GM12872 (cell line): ENCODE measurements around the gene MSH4.

Source experiments
- TF ChIP-seq, protein P1 (sequence below): IDR thresholded peaks from 3 replicates; pipeline ENCODE4 v1.5.1; 2011; ENCODE audit warnings: low read depth, mild to moderate bottlenecking, low read length, moderate library complexity; ENCODE audit not compliant: insufficient read depth

Gene MSH4

DNA sequence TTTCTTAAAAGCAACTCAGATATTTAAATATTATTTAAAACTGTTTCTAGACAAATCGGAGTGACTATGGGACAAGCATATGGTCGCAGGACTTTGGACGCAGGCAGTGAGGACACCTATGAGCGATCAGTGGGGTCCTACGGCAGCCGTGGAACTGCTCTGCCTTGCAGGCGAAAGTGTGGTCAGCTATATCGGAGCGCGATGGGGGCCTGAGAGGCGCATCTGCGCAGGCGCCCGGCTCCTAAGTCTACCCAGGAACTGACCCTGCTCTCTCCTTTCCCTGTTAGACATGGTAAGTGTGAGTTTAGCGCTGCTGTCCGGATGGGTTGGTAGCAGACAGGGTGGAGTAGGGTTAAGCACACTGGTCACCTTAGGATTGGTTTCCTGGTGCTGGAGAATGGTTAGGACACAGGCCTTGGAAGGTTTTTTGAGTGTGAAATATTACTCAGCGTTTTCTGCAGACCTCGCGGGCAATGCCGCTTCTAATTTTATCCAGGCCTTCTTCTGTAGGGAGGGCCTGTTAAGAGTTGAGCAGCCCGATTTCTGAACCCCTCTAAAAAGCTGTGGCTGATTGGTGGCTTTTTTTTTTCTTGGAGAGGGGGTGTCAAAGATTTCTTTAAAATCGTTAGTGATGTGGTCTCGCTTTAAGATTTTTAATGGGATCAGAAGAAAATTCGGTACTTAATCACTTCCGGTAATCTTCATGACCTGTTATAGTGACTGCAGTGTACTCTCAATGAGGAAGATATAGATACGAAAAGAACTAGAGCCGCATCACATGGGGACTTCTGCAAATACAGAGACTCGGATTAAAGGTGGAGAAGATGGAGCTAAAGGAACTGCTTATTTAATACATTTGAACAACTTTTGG lies 10.5 kb upstream of the MSH4 start, which contains the start of gene RABGGTB:
TSS of gene RABGGTB (plus strand) at position 274 of the 871 bp plus-strand sequence. CDS start at position 290, 16 bp downstream.
- TF ChIP-seq, protein P1, sequence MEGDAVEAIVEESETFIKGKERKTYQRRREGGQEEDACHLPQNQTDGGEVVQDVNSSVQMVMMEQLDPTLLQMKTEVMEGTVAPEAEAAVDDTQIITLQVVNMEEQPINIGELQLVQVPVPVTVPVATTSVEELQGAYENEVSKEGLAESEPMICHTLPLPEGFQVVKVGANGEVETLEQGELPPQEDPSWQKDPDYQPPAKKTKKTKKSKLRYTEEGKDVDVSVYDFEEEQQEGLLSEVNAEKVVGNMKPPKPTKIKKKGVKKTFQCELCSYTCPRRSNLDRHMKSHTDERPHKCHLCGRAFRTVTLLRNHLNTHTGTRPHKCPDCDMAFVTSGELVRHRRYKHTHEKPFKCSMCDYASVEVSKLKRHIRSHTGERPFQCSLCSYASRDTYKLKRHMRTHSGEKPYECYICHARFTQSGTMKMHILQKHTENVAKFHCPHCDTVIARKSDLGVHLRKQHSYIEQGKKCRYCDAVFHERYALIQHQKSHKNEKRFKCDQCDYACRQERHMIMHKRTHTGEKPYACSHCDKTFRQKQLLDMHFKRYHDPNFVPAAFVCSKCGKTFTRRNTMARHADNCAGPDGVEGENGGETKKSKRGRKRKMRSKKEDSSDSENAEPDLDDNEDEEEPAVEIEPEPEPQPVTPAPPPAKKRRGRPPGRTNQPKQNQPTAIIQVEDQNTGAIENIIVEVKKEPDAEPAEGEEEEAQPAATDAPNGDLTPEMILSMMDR: no peak

DNA sequence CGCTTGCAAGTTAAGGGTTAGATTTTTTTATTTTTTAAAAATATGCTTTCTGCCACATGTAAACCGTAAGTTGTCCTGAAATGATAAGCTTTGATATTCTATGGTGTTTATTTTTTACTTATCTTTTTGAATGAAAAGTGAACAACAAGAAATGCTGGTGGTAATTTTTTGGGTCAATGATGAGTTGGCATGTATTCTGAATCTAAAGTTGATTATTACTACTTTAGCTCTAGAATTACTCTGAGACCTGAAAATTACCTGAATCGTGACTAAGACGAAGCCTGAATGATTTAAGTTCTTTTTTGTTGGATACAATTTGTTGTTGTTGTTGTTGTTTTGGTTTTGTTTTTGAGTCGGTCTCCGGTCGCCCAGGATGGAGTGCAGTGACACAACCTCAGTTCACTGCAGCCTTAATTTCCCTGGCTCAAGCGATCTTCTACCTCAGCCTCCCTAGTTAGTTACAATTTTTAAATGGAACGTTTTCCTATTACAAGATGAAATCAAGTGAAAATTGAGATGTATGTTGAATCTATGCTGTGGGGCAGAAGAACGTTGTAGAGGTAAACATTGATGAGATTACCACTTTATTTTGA lies 9.7 kb upstream of the MSH4 start:
- TF ChIP-seq, protein P1: no peak

DNA sequence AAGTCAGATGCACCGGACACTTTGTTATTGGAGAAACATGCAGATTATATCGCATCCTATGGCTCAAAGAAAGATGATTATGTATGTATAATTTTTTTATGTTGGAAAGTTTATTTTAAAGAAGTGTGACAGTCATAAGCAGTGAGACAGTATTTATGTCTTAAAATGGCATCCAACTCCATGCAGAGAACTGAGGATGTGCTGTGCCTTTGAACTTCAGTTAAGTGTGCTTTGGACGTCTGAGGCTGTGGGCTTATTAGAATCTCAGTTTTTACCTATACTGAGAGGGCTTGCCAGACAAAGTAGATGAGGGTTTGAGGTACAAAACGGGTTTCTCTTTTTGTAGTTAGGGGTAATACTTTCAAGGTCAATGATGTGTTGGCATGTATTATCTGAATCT lies 9.2 kb upstream of the MSH4 start:
- TF ChIP-seq, protein P1: no peak

DNA sequence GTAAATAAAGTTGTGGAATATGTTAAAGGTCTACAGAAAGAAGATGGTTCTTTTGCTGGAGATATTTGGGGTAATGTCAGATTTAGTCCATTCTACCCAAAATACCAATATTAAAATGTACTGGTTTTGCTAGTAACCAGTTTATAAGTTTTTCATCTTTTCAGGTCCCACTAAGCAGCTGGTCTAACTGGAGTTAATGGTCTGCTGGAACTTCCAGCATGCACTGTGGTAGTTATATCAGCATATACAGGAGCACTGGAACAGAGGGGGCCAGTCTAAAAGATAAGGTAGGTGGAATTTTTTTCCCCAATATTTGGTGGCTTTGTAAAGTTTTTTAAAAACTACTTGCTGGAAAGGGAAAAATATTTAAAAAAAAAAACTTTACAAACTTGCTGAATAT lies 6.7 kb upstream of the MSH4 start:
- TF ChIP-seq, protein P1: no peak

DNA sequence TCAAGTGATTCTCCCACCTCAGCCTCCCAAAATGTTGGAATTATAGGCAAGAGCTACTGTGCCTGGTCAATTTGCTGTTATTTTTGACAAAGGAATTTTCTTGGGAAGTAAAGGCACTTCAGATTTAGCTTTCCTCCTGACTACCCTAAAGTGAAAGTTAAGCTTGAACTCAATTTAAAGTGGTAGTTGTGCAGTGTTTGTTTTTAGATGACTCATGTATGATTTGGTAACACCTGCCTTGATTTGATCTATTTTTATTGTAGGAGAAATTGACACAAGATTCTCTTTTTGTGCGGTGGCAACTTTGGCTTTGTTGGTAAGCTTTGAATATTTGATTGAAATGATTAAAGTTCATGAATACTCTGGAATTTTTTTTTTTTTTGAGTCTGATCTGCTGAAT lies 5.7 kb upstream of the MSH4 start:
- TF ChIP-seq, protein P1: no peak

DNA sequence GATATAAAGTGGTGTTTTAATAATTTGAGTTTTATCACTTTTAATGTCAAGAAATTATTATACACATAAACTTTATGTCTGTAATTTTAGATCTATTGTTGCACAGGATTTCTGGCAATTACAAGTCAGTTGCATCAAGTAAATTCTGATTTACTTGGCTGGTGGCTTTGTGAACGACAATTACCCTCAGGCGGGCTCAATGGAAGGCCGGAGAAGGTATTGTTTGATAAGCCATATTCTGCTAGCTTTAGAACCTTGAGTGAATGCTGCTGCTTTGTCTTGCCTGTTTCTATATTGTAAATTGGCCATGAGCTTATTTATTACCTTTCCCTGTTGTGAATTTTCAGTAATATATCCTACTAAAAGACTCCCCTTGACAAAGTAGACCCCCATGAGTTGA lies 4.6 kb upstream of the MSH4 start:
- TF ChIP-seq, protein P1: no peak

DNA sequence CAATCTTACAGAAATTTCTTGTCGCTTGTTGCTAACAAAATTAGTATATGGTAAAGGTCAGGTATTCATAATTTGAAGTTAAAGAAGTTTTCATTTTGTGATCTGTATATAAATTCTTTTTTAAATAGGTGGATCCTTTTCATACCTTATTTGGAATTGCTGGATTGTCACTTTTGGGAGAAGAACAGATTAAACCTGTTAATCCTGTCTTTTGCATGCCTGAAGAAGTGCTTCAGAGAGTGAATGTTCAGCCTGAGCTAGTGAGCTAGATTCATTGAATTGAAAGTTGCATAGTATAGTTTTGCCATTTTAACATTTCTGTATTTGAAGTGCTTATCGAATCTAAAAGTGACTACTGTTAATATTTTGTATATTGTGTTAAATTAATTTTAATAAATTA lies 2.3 kb upstream of the MSH4 start:
- TF ChIP-seq, protein P1: no peak
